Naive thymus-derived CD8-positive, alpha-beta T cell (primary cell): ENCODE data around the gene EDARADD. TPM values are rescaled to one million over a fixed set of nuclear protein-coding genes. Genes with fewer than 3 reads are reported as not detected.

ENCODE experiments used
- ATAC-seq, 2 donors: fragments of 150-1000 bp; cut with Tn5 transposase in 1 of 2; sonication (Bioruptor Pico), chemical (Tn5 transposase) in 1 of 2; 1 replicate in 1 of 2; 2 replicates in 1 of 2; pipeline ENCODE4 v1.10.0; 2021; ENCODE audit warnings: mild to moderate bottlenecking in 2 of 2, moderate library complexity in 2 of 2
- POLR2A ChIA-PET: fragments of 350-600 bp; sonication (Branson Sonifier 250); formaldehyde crosslinking; loops from one replicate; lab custom pipeline; 2021; ENCODE audit warnings: antibody characterized with exemption; lab: Charles Lee
- DNase-seq, 10 donors: peaks; one replicate each; pipeline versions ENCODE4 v3.0.0 to v3.0.0-alpha.2; 2020 to 2022
- H3K27ac Mint-ChIP-seq, 10 donors: one replicate each; pipeline ENCODE4 v1.8.0; 2020 to 2022; ENCODE audit warnings: mild to moderate bottlenecking in 10 of 10, mixed read lengths in 10 of 10, moderate library complexity in 4 of 10, inconsistent platforms in 1 of 10
- H3K27me3 Mint-ChIP-seq, 5 donors: one replicate each; pipeline ENCODE4 v1.8.0; 2021 to 2022; ENCODE audit warnings: mixed read lengths in 5 of 5
- H3K36me3 Mint-ChIP-seq, 3 donors: one replicate each; pipeline ENCODE4 v1.8.0; 2020 to 2022; ENCODE audit warnings: mixed read lengths in 3 of 3, mild to moderate bottlenecking in 2 of 3, inconsistent platforms in 1 of 3
- H3K4me1 Mint-ChIP-seq, 4 donors: one replicate each; pipeline ENCODE4 v1.8.0; 2021 to 2022; ENCODE audit warnings: mixed read lengths in 4 of 4
- H3K4me3 Mint-ChIP-seq, 10 donors: one replicate each; pipeline ENCODE4 v1.8.0; 2020 to 2022; ENCODE audit warnings: mild to moderate bottlenecking in 10 of 10, mixed read lengths in 10 of 10, moderate library complexity in 6 of 10, inconsistent platforms in 1 of 10
- H3K9me3 Mint-ChIP-seq, 9 donors: one replicate each; pipeline ENCODE4 v1.8.0; 2020 to 2022; ENCODE audit warnings: mixed read lengths in 9 of 9, mild to moderate bottlenecking in 3 of 9, inconsistent platforms in 1 of 9, moderate library complexity in 1 of 9
- polyA plus RNA-seq, 3 donors: library from polyadenylated mRNA; unstranded; fragments of 300-500 nt; fragmentation: Illumina TruSeq; gene quantifications; one replicate each; pipeline ENCODE4 v1.2.3, GENCODE V29; 2021
- total RNA-seq, 8 experiments: library from RNA in 2 of 8; stranded (reverse) in 2 of 8; gene quantifications; one replicate each; pipeline ENCODE4 v1.2.3 and lab custom pipeline; 2021 to 2026

Gene EDARADD
- total and polyA plus RNA-seq, 5 experiments from 2014 or later = 0.20 to 2.5 (median 0.38) TPM

GRCh38 chr1:236395947-236396664, 2.0 kb downstream of the EDARADD start:
- Mint-ChIP-seq H3K27ac (peak overlapping the region in 4 of 10 donors; percentile 42 to 74 (median 72)), H3K4me3 (peak overlapping the region; percentile 77 to 96 (median 88)), H3K27me3 (peaks cover 18 to 65% (median 50%) of the 10 kb centered on the region in 5 donors), H3K9me3 (no peaks in the 10 kb centered on the region), H3K4me1 (peaks cover 6 to 25% (median 18%) of the 10 kb centered on the region in 4 donors), H3K36me3 (peaks cover 0 to 5% (median 0%) of the 10 kb centered on the region in 3 donors)
- POLR2A ChIA-PET = no interaction called here
- DNase-seq = no peak
- ATAC-seq = no peak

- peak overlapping the region in 3 of 10 donors; percentile 42 to 74 (median 72) for H3K27ac Mint-ChIP-seq
- H3K4me3 Mint-ChIP-seq = peak overlapping the region; percentile 77 to 96 (median 88)
- peaks cover 0 to 5% (median 0%) of the 10 kb centered on the region in 3 donors for H3K36me3 Mint-ChIP-seq
- DNase-seq (no peak), ATAC-seq (no peak)
- H3K4me1 Mint-ChIP-seq = peaks cover 6 to 25% (median 18%) of the 10 kb centered on the region in 4 donors
- peaks cover 21 to 70% (median 54%) of the 10 kb centered on the region in 5 donors for H3K27me3 Mint-ChIP-seq
- no peaks in the 10 kb centered on the region for H3K9me3 Mint-ChIP-seq
- POLR2A ChIA-PET = no interaction called here
Observed at GRCh38 chr1:236396665-236397043, 2.6 kb downstream of the EDARADD start.

- DNase-seq = no peak
- Mint-ChIP-seq H3K4me1 (peaks cover 6 to 25% (median 18%) of the 10 kb centered on the region in 4 donors), H3K9me3 (no peaks in the 10 kb centered on the region), H3K4me3 (peak overlapping the region in 5 of 10 donors; percentile 22 to 91 (median 86)), H3K27ac (no peak overlapping the region), H3K36me3 (peaks cover 0 to 5% (median 0%) of the 10 kb centered on the region in 3 donors), H3K27me3 (peaks cover 17 to 73% (median 51%) of the 10 kb centered on the region in 5 donors)
- no peak for ATAC-seq
- POLR2A ChIA-PET = no interaction called here
Observed at GRCh38 chr1:236397173-236397759, 3.2 kb downstream of the EDARADD start.

- no peaks in the 10 kb centered on the region for H3K9me3 Mint-ChIP-seq
- peak overlapping the region in 1 of 10 donors; percentile 10 for H3K4me3 Mint-ChIP-seq
- no peak for ATAC-seq
- H3K4me1 Mint-ChIP-seq = peaks cover 6 to 25% (median 18%) of the 10 kb centered on the region in 4 donors
- no peak overlapping the region for H3K27ac Mint-ChIP-seq
- H3K36me3 Mint-ChIP-seq = peaks cover 0 to 5% (median 0%) of the 10 kb centered on the region in 3 donors
- POLR2A ChIA-PET = no interaction called here
- DNase-seq = no peak
- peaks cover 17 to 73% (median 51%) of the 10 kb centered on the region in 5 donors for H3K27me3 Mint-ChIP-seq
Observed at GRCh38 chr1:236398538-236398937, 4.5 kb downstream of the EDARADD start.

- H3K27me3 Mint-ChIP-seq = peaks cover 10 to 58% (median 39%) of the 10 kb centered on the region in 5 donors
- peaks cover 0 to 5% (median 0%) of the 10 kb centered on the region in 3 donors for H3K36me3 Mint-ChIP-seq
- DNase-seq = no peak
- no peak for ATAC-seq
- no peak overlapping the region for H3K27ac Mint-ChIP-seq
- H3K4me1 Mint-ChIP-seq = peaks cover 3 to 12% (median 8%) of the 10 kb centered on the region in 4 donors
- H3K4me3 Mint-ChIP-seq = no peak overlapping the region
- POLR2A ChIA-PET = no interaction called here
- no peaks in the 10 kb centered on the region for H3K9me3 Mint-ChIP-seq
Observed at GRCh38 chr1:236400061-236400603, 6.0 kb downstream of the EDARADD start.

GRCh38 chr1:236401698-236402097, 7.6 kb downstream of the EDARADD start:
- H3K4me3 Mint-ChIP-seq = no peak overlapping the region
- H3K27me3 Mint-ChIP-seq = peaks cover 4 to 44% (median 32%) of the 10 kb centered on the region in 5 donors
- H3K4me1 Mint-ChIP-seq = peaks cover 0 to 3% (median 0%) of the 10 kb centered on the region in 4 donors
- H3K9me3 Mint-ChIP-seq = no peaks in the 10 kb centered on the region
- no peaks in the 10 kb centered on the region for H3K36me3 Mint-ChIP-seq
- POLR2A ChIA-PET = no interaction called here
- no peak overlapping the region for H3K27ac Mint-ChIP-seq
- DNase-seq (no peak), ATAC-seq (no peak)

- Mint-ChIP-seq H3K27me3 (peaks cover 4 to 21% (median 17%) of the 10 kb centered on the region in 5 donors), H3K4me3 (no peak overlapping the region), H3K27ac (no peak overlapping the region), H3K9me3 (no peaks in the 10 kb centered on the region), H3K4me1 (peaks cover 0 to 3% (median 0%) of the 10 kb centered on the region in 4 donors), H3K36me3 (no peaks in the 10 kb centered on the region)
- POLR2A ChIA-PET = no interaction called here
- no peak for DNase-seq
- no peak for ATAC-seq
Observed at GRCh38 chr1:236403905-236404696, 10.0 kb downstream of the EDARADD start.

- POLR2A ChIA-PET = no interaction called here
- DNase-seq (no peak), ATAC-seq (no peak)
- Mint-ChIP-seq H3K4me3 (no peak overlapping the region), H3K9me3 (no peaks in the 10 kb centered on the region), H3K4me1 (no peaks in the 10 kb centered on the region), H3K27me3 (peaks cover 0 to 9% (median 0%) of the 10 kb centered on the region in 5 donors), H3K27ac (no peak overlapping the region), H3K36me3 (no peaks in the 10 kb centered on the region)
Observed at GRCh38 chr1:236407059-236407458, 13.0 kb downstream of the EDARADD start.

GRCh38 chr1:236413688-236414087, 19.6 kb downstream of the EDARADD start:
- Mint-ChIP-seq H3K9me3 (peaks cover 0 to 4% (median 0%) of the 10 kb centered on the region in 9 donors), H3K4me1 (peaks cover 8 to 19% (median 10%) of the 10 kb centered on the region in 4 donors), H3K27ac (peak overlapping the region in 1 of 10 donors; percentile 0), H3K27me3 (peaks cover 0 to 8% (median 0%) of the 10 kb centered on the region in 5 donors), H3K36me3 (no peaks in the 10 kb centered on the region), H3K4me3 (no peak overlapping the region)
- POLR2A ChIA-PET = no interaction called here
- ATAC-seq = no peak
- DNase-seq = no peak

GRCh38 chr1:236416165-236416564, 22.1 kb downstream of the EDARADD start:
- H3K9me3 Mint-ChIP-seq = peaks cover 0 to 4% (median 0%) of the 10 kb centered on the region in 9 donors
- POLR2A ChIA-PET = no interaction called here
- peaks cover 8 to 19% (median 10%) of the 10 kb centered on the region in 4 donors for H3K4me1 Mint-ChIP-seq
- DNase-seq (peak in 4 of 10 donors; percentile 19 to 67 (median 52)), ATAC-seq (peak; percentile 87 to 95)
- H3K36me3 Mint-ChIP-seq = no peaks in the 10 kb centered on the region
- H3K4me3 Mint-ChIP-seq = peak overlapping the region; percentile 31 to 79 (median 62)
- peak overlapping the region; percentile 78 to 99 (median 90) for H3K27ac Mint-ChIP-seq
- peaks cover 0 to 8% (median 0%) of the 10 kb centered on the region in 5 donors for H3K27me3 Mint-ChIP-seq

GRCh38 chr1:236417336-236417735, 23.2 kb downstream of the EDARADD start:
- Mint-ChIP-seq H3K4me3 (no peak overlapping the region), H3K4me1 (peaks cover 8 to 19% (median 10%) of the 10 kb centered on the region in 4 donors), H3K27me3 (peaks cover 0 to 3% (median 0%) of the 10 kb centered on the region in 5 donors), H3K27ac (peak overlapping the region in 4 of 10 donors; percentile 7 to 53 (median 26)), H3K9me3 (peaks cover 0 to 4% (median 0%) of the 10 kb centered on the region in 9 donors), H3K36me3 (no peaks in the 10 kb centered on the region)
- ATAC-seq (no peak), DNase-seq (peak in 1 of 10 donors; percentile 26)
- POLR2A ChIA-PET = no interaction called here

GRCh38 chr1:236419502-236419901, 25.4 kb downstream of the EDARADD start:
- H3K36me3 Mint-ChIP-seq = no peaks in the 10 kb centered on the region
- ATAC-seq (no peak), DNase-seq (no peak)
- H3K27ac Mint-ChIP-seq = peak overlapping the region in 2 of 10 donors; percentile 53 to 56
- POLR2A ChIA-PET = no interaction called here
- H3K9me3 Mint-ChIP-seq = peaks cover 0 to 4% (median 0%) of the 10 kb centered on the region in 9 donors
- peaks cover 6 to 19% (median 10%) of the 10 kb centered on the region in 4 donors for H3K4me1 Mint-ChIP-seq
- no peak overlapping the region for H3K4me3 Mint-ChIP-seq
- no peaks in the 10 kb centered on the region for H3K27me3 Mint-ChIP-seq
